Measurements from ENCODE around the gene RUNX1. TPM values are rescaled to one million over a fixed set of nuclear protein-coding genes. Genes with fewer than 3 reads are reported as not detected.

The RUNX1 gene
- total and polyA plus RNA-seq, 2 of the 13 experiments (the other 11 are each of a cell fraction or from before 2014, with no cell fraction given) = 5.4 to 6.4 TPM

GRCh38 chr21:34864370-34865149 lies 184.5 kb downstream of the RUNX1 start:
- FAIRE-seq = no peak
- H3K36me3 ChIP-seq (replicated peaks in 1 of 2; ENCODE audit: control insufficient read depth in 1 of 2, insufficient read depth in 2 of 2, low read length in 2 of 2) = peaks cover 10 to 58% of the 10 kb centered on the region in 2 experiments
- H2AFZ ChIP-seq (ENCODE audit: low read length) = no peak overlapping the region
- no peak overlapping the region for H3K27ac ChIP-seq (ENCODE audit: extremely low read length, insufficient read depth, low read length)
- 98% methylated on average over 7 of the region's 8 CpGs for WGBS (ENCODE audit: low lambda C conversion rate)
- BruUV-seq (replicated peaks) = no TSS peak
- intact Hi-C loops (cut with micrococcal nuclease; ENCODE audit: unreplicated experiment) = no loop called here
- TF ChIP-seq ETS1 (CRISPR knock-in tag; IDR thresholded peaks at IDR 0.05) (no peak), ZNF768 (CRISPR knock-in tag; IDR thresholded peaks at IDR 0.05) (peak; percentile 79; the same call in 1 of the 2 replicates), CAMTA2 (CRISPR knock-in tag; IDR thresholded peaks at IDR 0.05; ENCODE audit: borderline replicate concordance) (no peak), ZNF274 (CRISPR knock-in tag; IDR thresholded peaks at IDR 0.05) (no peak), CHD4 (IDR thresholded peaks at IDR 0.05; ENCODE audit: borderline replicate concordance, low read length) (peak; percentile 81; the same call in 1 of the 2 replicates), ZMYM3 (CRISPR knock-in tag; IDR thresholded peaks at IDR 0.05) (peak; percentile 73; the same call in 1 of the 2 replicates), ZNF629 (CRISPR knock-in tag; conservative IDR thresholded peaks at IDR 0.05) (peak; percentile 72)
- H4K20me1 ChIP-seq (ENCODE audit: insufficient read depth, low read length) = peaks cover 22% of the 10 kb centered on the region
- ATAC-seq = no peak
- ChIA-PET CTCF (ENCODE audit: low intra/inter-chr PET ratio, low total read pairs) (no interaction called here), POLR2A (interaction anchor here (0.5 to 2.3 kb wide), 2 partner anchors 18 to 23 kb away, joined by 3 to 15 read pairs; no protein-coding TSS in a partner anchor)
- peaks cover 2% of the 10 kb centered on the region for H3K79me2 ChIP-seq (ENCODE audit: insufficient read depth, low read length)
- H3K9ac ChIP-seq (ENCODE audit: insufficient read depth, low read depth, low read length) = no peak overlapping the region
- DNase-seq (ENCODE audit: low spot score) = no peak
- H3K4me2 ChIP-seq (ENCODE audit: low read depth, low read length) = no peak overlapping the region
- no peaks in the 10 kb centered on the region for H3K9me3 ChIP-seq (ENCODE audit: low read length)
- H3K27me3 ChIP-seq (ENCODE audit: control insufficient read depth in 1 of 2, insufficient read depth in 2 of 2, low read length in 2 of 2) = no peaks in the 10 kb centered on the region
- no peak overlapping the region for H3K4me3 ChIP-seq (replicated peaks in 1 of 3; ENCODE audit: insufficient read depth in 1 of 3, low read depth in 2 of 3, low read length in 3 of 3)
- in situ Hi-C loops (cut with HindIII; ENCODE audit: extremely low pct_ligation_motif_present, low pct_unique_long_range_greater_than_20kb) = no loop called here
- H3K4me1 ChIP-seq (ENCODE audit: insufficient read depth, low read length) = peaks cover 33% of the 10 kb centered on the region

Measured in HepG2 (cell line).